HG02759 (cell line): ENCODE results near the gene KRT222.

Experiments used
- ATAC-seq: cut with Tn5 transposase; IDR thresholded peaks from one replicate; pipeline ENCODE4 v1.9.1; 2021; ENCODE audit warnings: mild to moderate bottlenecking, moderate library complexity; ENCODE audit not compliant: unreplicated experiment

Gene KRT222

DNA sequence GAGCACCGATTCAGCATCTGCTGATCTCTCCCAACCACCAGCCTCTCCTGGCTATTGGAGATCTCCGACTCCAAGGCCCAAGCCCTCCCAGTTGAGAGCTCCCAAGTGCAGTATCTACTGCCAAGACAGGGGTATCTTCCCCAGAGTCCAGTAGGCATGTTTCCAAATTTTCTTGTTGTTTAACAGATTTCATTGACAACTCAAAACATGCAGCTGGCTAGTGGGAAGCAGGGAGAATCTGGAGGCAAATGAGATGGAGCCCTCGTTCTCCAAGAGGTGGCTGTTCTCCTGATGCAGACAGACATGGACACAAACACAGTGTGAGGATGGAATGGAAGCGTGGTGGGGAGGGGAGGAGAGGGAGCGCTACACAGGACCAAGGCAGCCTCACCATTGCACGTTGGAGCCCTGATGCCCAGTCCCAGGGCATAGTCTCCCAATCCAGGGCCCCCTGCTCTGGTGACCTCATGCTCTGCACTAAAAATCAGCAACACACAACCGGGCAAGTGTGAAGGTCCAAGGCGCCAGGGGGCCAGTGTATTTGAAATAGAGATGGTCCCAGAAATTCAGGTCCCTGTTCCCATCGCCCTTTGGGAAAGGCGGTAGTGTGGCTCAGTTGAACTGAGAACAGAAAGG, 49.0 kb downstream of the KRT222 start:
- no peak for ATAC-seq

DNA sequence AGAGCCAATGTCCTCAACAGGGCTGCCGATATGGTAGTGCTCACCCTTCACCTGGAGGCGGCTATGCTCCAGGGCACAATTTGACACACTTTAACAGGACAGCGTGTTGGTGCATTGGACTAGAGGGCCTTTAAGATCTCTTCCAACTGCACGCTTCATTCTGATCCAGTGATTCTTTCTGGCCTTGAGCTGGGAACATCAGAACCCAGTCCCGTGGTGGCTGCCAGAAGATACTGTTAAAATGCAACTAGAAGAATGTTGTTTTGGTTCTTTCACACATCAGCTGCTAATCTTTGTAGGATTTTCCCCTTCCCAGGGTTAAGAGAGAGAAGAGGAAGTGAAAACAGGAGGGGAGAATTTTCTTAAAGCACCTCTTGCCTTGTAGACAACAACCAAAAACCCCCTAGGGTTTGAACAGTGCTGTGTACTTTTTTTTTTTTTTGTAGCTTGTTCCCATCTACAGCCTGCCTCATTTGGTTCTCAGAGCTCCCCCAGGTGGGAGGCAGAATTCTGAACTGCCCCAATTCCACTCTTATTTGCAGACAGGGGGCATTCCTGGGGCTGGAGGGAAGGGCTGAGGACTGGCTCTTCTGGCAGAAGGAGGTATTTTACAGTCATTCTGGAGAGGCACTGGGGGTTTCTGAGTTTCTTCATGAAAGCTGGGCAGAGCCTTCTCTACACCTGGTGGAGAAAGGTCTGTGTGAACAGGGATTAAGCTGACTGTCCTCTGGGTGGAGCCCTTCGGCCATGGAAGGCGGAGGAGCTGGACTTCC, 49.7 kb downstream of the KRT222 start:
- peak; percentile 78 for ATAC-seq

DNA sequence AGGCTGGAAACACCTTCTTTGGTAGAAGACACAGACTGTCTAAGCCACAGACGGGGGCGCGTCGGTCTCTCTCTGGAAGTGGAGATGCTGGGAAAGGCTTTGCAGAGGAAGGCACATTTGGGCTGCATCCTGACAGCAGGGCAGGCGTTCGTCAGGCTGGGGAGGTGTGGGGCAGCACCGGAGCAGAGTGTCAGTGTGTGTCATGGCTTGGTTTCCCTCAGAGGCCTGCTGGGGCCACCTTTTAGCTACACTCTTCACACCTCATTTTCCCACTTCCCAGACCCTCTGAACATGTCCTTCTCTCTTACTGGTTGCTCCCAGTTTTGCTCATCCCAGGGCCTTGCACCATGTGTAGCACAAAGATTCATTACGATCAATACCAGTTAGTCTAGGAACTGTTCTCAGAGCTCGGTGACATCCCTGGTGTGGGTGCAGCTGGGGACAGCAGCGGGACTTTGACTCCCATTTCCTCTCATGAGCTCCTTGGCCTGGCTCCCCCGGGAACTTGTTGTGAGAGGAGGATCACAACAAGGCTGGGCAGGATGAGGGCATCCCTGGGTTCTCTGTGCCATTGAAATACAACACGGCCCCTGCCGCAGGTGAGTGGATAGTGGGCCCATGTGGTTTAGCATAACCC, 50.4 kb downstream of the KRT222 start:
- ATAC-seq: no peak

DNA sequence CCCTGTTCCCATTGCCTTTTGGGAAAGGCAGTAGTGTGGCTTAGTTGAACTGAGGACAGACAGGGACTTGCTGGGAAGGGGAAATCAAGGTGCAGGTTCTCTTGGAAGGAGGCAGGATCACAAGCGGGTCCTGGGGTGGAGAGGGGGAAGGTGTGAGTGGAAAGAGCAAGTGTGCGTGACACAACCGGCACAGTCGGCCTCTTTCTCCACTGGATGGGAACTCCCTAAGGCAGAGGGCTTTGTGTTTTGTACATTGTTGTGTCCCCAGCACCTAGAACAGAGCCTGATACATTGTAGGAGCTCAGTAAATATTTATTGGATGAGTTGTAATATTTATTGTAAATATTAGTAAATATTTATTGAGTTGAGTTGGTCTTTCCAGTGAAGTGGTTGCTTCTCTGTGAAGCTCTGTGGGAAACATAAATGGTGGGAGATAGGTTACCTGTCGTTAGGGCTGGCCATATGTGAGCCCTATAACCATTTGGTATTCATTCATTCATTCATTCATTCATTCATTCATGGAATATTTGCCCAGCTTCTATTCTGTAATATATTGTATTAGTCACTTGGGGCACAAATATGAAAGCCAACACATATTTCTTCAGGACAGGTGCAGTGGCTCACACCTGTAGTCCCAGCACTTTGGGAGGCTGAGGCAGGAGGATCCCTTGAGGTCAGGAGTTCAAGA, 51.4 kb downstream of the KRT222 start:
- no peak for ATAC-seq

DNA sequence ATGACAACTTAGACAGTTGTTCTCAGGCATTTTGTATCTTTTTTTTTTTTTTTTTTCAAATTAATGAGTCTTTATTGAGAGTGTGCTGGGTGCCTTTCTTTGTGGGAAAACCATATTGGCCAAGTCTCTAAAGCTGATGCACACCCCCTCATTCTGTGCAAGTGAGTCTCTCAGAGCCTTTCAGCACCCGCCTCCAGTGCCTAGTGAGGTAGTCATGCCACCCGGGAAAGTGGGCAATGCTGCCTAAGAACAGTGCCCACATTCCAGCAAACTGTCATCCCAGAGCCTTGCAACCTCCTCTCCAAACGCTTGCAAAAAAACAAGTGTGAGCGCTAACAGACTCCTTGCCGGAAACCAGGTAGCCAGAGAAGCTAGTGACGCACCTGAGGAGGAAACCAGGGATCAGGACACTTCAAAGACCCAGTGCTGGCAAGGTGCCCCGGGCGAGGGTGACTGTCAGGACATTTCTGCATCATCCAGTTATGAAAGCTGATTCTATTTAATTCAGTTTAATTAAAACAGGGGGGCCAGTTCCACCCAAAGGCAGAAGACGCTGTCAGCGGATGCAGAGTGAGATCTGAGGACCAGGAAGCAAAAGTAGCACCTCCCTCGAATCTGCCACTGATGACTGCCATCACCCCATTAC, 52.3 kb downstream of the KRT222 start:
- no peak for ATAC-seq

DNA sequence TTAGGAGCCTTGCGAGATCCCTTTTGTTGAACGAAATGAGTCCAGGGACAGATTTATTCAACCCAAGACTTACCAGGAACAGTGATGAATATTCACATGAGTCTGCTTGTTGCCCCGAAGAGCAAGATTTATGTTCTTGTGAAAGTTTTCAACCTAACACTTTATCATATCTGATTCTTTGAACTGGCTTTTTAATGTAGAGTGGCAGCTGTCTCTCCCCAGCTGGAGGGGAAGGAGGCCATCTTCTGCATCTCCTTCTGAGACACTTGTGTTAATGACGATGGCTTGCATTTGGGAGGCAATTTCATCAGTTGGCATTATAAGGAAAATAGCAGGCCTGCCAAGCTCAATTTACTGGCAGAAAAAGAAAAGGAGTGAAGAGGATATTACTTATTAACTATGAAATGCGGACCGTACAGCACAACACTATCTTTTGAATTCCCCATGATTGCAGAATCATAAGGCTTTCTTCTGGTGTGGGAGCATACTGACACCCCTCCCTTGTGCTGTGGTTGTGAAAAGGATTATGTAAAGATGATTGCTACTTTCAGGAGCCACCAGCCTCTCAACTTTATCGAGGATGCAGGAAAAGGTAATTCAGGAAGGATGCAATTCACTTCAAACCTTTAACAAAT, 53.0 kb downstream of the KRT222 start:
- no peak for ATAC-seq

DNA sequence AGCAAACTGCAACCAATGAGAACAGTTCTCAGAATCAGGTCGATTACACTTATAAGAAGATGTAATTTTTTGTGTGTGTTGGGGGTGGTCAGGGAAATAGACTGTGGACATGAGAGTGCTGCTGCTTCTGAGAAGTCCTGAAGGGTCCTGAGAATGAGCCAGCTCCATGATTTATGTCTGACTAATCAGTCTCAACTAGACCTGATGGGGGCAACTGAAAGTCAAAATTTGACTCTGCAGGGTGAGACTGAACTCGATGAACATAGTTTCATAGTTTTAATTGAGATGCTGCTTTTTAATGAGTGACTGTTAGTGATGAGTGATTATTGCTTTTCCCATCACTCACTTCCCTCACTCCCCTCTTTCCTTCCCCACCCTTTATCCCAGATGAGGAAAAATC, 54.6 kb downstream of the KRT222 start:
- ATAC-seq: no peak

DNA sequence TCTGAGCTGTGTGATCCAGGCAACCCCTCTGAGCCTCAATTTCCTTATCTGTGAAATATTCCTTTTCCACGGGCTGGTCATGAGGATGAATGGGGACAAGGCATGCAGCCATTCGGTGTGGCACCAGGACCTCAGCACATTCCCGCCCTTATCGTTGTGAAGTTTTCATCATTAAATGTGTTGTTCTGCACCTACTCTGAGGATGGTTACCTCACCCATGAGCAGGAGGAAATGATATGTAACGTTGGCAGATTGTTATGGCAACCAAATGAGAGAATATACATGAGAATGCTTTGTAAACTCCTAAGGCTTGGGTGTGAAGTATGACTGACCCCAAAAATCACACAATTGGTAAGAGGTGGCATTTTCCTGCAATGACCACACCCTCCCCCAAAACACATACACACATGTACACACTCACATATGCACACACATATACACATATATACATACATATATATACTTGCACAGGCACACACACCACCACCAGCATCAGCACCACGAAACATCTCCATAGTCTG, 56.9 kb downstream of the KRT222 start:
- no peak for ATAC-seq

DNA sequence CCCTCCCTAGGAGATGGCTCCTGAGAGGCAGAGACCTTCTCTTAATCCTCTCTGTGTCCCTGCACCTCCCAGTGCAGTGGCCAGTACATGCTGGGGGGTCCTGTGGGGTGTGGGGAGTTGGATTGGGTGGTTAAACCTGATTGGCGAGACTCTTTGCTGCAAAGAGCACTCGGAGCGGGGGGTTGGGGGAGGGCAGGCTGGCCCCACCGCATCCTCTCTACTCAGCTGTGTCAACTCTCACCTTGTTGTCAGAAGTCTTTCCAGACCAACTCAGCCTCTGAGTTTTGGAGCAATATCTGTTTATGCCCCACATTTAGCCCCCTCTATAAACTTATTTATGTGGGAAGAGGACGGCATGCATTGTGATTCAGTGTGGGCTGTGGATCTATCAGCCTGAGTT, 57.3 kb downstream of the KRT222 start:
- ATAC-seq: no peak

DNA sequence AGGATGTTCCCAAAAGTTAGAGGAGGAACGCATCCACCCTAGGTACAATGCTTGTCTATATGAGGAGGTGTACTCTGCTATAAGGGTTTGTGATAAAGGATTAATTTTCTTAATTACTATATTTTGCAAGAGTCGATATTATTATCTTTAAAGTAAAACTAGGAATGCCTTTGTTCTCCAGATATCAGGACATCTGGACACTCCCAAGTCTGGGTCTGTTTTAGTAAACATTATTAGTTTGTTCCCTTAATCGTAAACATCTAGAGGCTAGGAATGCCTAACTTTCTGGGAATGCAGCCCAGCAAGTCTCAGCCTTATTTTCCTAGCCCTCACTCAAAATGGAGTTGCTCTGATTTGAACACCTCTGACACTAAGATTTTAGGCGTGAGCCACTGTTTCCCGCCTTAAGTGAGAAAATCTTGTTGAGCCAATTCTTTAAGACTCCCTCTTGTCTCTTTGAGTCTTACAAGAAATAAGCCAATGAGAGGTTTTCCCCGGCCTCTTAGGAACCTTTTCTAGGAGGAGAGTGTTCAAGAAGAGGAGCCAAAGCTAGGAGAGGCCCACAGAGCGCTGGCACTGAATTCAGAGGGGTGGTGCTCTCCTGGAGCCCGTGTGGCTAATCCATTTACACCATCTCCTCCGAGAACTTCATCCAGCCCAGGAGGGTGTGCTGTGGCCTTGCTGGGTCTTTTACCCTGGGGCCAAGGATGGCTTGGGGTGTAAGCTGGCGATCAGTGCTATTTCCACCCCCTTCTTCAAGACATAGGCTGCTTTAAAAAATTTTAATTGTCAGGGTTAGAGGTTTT, 58.2 kb downstream of the KRT222 start:
- ATAC-seq: no peak

DNA sequence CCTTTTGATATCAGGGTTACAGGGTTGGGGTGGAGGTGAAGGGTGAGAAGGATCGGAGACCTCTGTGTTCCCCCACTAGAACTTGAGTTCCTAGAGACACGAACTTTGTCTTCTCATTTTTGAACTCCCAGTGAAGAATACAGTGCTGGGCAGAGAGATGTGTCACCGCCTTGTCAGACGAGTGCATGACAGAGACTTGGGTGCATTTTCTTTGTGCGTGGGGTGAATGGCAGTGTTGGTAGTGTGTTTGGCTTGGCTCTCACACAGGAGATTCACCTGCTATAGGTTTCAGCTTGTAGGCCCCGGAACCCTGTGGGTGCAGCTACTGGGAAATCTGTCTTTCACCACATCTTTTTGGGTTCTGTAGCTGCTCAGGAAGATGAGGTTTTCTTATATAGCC, 59.7 kb downstream of the KRT222 start:
- ATAC-seq: no peak
